Tibial nerve (tissue), 4 donors: ENCODE data around the gene MAP3K7CL. TPM values are rescaled to one million over a fixed set of nuclear protein-coding genes. Genes with fewer than 3 reads are reported as not detected.

Source experiments
- DNase-seq, 2 donors: peaks; one replicate each; pipeline ENCODE4 v3.0.0-alpha.2; 2019; ENCODE audit warnings: low spot score in 2 of 2
- H3K27ac ChIP-seq, 4 donors: fragments of 200-600 bp; sonication (generic) in 3 of 4; one replicate each; pipeline ENCODE4 v1.5.1; 2017 to 2019; ENCODE audit warnings: mild to moderate bottlenecking in 1 of 4
- H3K27me3 ChIP-seq, 2 donors: fragments of 200-600 bp; sonication (generic) in 1 of 2; one replicate each; pipeline versions ENCODE4 v1.5.1 to v1.6.0; 2017 to 2019
- H3K36me3 ChIP-seq, 3 donors: fragments of 200-600 bp; sonication (generic); one replicate each; pipeline ENCODE4 v1.5.1; 2018 to 2019
- H3K4me1 ChIP-seq, 4 donors: fragments of 200-600 bp; sonication (generic) in 3 of 4; one replicate each; pipeline ENCODE4 v1.5.1; 2017 to 2019
- H3K4me3 ChIP-seq, 4 donors: fragments of 200-600 bp; sonication (generic) in 3 of 4; one replicate each; pipeline ENCODE4 v1.5.1; 2017 to 2019; ENCODE audit warnings: mild to moderate bottlenecking in 1 of 4, moderate library complexity in 1 of 4
- H3K9me3 ChIP-seq, 4 donors: fragments of 200-600 bp; sonication (generic) in 3 of 4; one replicate each; pipeline ENCODE4 v1.5.1; 2017 to 2019
- EP300 ChIP-seq, 2 donors: sonication (generic); formaldehyde crosslinking; IDR thresholded peaks; one replicate each; pipeline ENCODE4 v1.6.1; 2017; ENCODE audit warnings: antibody characterized with exemption in 2 of 2, mild to moderate bottlenecking in 1 of 2
- POLR2A ChIP-seq, 2 donors: fragments of 450-650 bp; IDR thresholded peaks; one replicate each; pipeline ENCODE4 v1.6.1; 2017; ENCODE audit warnings: antibody characterized with exemption in 2 of 2, mild to moderate bottlenecking in 2 of 2, moderate library complexity in 2 of 2
- WGBS, 2 donors: methylation state at CpG; one replicate each; pipeline ENCODE4 v1.1.5; 2018; 5-methylcytosine and 5-hydroxymethylcytosine counted together
- total RNA-seq, 4 donors: library from RNA; depleted of rRNA; stranded (reverse); fragments of >200 nt; gene quantifications; one replicate each; pipeline ENCODE4 v1.1.0, GENCODE V29; 2016
- TF ChIP-seq, protein P1 (sequence below), 5 experiments: fragments of 200-600 bp in 3 of 5; fragments of 450-650 bp in 2 of 5; sonication (generic) in 3 of 5; IDR thresholded peaks; one replicate each; pipeline ENCODE4 v1.5.1; 2016 to 2019; ENCODE audit warnings: antibody characterized with exemption in 5 of 5, mild to moderate bottlenecking in 3 of 5, moderate library complexity in 2 of 5

The MAP3K7CL gene
- total RNA-seq, 4 donors from 2014 or later: 2.8 to 9.2 (median 5.4) TPM

DNA sequence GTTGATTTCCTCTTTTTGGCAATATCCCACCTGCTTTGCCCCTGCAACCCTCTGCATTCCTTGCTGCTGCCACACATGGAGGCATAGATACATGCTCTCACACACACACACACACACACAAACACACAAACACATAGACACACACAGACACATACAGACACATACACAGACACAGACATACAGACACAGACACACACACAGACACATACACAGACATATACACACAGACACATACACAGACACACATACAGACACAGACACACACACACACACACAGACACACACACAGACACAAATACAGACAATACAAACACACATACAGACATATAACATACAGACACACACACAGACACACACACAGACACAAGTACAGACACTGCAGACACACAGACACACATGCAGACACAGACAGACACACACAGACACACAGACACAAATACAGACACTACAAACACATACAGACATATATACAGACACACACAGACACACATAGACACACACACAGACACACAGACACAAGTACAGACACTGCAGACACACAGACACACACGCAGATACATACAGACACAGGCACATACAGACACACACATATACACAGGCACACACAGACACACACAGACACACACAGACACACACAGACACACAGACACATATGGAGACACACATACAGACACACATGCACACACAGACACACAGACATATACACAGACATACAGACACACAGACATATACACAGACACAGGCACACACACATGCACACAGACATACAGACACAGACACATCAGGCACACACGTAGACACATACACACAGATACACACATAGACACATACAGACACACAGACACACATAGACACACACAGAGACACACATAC, 83.3 kb downstream of the MAP3K7CL start:
- H3K9me3 ChIP-seq: no peaks in the 10 kb centered on the region
- no peak overlapping the region for H3K27ac ChIP-seq
- H3K4me1 ChIP-seq: peaks cover 0 to 14% (median 6%) of the 10 kb centered on the region in 4 donors
- WGBS, 2 donors: 93 to 94% methylated on average over 2 of the region's 2 CpGs
- no peak for DNase-seq
- H3K27me3 ChIP-seq: no peaks in the 10 kb centered on the region
- H3K36me3 ChIP-seq: no peaks in the 10 kb centered on the region
- no peak for TF ChIP-seq EP300 (IDR thresholded peaks at IDR 0.05)
- TF ChIP-seq POLR2A (IDR thresholded peaks at IDR 0.05): no peak
- TF ChIP-seq, protein P1, sequence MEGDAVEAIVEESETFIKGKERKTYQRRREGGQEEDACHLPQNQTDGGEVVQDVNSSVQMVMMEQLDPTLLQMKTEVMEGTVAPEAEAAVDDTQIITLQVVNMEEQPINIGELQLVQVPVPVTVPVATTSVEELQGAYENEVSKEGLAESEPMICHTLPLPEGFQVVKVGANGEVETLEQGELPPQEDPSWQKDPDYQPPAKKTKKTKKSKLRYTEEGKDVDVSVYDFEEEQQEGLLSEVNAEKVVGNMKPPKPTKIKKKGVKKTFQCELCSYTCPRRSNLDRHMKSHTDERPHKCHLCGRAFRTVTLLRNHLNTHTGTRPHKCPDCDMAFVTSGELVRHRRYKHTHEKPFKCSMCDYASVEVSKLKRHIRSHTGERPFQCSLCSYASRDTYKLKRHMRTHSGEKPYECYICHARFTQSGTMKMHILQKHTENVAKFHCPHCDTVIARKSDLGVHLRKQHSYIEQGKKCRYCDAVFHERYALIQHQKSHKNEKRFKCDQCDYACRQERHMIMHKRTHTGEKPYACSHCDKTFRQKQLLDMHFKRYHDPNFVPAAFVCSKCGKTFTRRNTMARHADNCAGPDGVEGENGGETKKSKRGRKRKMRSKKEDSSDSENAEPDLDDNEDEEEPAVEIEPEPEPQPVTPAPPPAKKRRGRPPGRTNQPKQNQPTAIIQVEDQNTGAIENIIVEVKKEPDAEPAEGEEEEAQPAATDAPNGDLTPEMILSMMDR (IDR thresholded peaks at IDR 0.05): no peak
- no peak overlapping the region for H3K4me3 ChIP-seq

DNA sequence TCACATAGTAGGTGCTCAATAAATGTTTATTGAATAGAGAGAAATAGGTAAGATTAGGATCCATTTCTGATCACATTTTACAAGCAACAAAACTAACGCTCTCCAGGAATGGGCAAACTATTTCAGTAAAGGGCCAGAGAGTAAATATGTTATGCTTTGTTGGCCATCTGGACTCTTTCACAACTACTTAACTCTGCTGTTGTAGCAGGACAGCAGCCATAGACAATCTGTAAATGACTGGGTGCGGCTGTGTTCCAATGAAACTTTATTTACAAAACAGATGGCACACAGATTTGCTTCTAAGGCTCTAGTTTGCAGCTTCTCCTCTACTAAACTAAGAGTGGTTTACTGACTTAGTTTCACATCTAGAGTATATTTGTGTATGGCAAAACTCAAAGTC, 85.3 kb downstream of the MAP3K7CL start:
- TF ChIP-seq POLR2A (IDR thresholded peaks at IDR 0.05): no peak
- H3K27ac ChIP-seq: no peak overlapping the region
- no peaks in the 10 kb centered on the region for H3K9me3 ChIP-seq
- H3K27me3 ChIP-seq: no peaks in the 10 kb centered on the region
- no peak overlapping the region for H3K4me3 ChIP-seq
- WGBS, 2 donors: 70 to 75% methylated on average over 2 of the region's 2 CpGs
- H3K36me3 ChIP-seq: no peaks in the 10 kb centered on the region
- no peak for DNase-seq
- no peaks in the 10 kb centered on the region for H3K4me1 ChIP-seq

DNA sequence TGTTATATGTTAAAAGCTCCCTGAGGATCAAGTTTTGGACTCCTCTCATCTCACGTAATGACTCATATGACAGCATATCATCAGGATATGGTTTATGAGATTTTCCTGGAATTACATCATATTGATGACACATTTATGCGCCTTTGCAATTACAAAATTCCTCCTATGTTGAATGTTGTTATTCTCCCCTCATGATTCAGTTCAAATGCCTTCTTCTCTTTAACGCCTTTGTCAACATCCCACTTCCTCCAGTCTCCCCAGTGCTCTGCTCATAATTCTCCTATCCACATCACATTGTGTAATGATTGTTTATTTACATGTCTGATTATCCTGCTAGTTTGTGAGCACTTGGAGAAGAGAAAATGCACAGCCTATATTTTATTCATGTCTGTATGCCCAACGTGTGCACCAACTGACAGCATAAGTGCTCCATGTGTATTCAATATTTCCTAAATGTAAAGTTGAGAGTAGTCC, 87.4 kb downstream of the MAP3K7CL start:
- TF ChIP-seq, protein P1 (IDR thresholded peaks at IDR 0.05): no peak
- peak in 1 of 2 donors; percentile 56 for TF ChIP-seq EP300 (IDR thresholded peaks at IDR 0.05)
- Histone ChIP-seq H3K4me1 (no peaks in the 10 kb centered on the region), H3K4me3 (no peak overlapping the region), H3K27me3 (no peaks in the 10 kb centered on the region), H3K27ac (peak overlapping the region in 1 of 4 donors; percentile 36), H3K36me3 (no peaks in the 10 kb centered on the region), H3K9me3 (no peaks in the 10 kb centered on the region)
- 21% methylated on average over 4 of the region's 4 CpGs for WGBS, 2 donors
- DNase-seq: no peak

DNA sequence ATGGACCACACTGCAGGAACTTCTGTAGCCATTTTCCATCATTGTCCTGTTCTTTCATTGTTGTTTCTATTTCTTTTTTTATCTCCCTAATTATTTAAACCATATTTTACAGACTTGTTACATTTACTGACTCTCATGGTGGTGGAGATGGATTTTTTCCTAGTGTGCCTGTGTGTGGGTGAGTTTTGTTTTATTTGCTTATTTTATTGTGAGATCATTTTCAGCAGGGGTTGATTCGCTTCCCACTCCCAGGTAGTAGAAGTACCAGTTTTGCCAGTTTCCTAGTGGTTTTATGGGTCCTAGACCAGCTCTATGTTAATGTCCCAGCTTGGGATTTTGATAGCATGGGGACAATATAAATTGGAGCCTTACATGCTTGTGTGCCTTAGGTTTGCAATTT, 88.3 kb downstream of the MAP3K7CL start:
- Histone ChIP-seq H3K4me3 (no peak overlapping the region), H3K27me3 (no peaks in the 10 kb centered on the region), H3K4me1 (no peaks in the 10 kb centered on the region), H3K27ac (no peak overlapping the region), H3K36me3 (no peaks in the 10 kb centered on the region), H3K9me3 (no peaks in the 10 kb centered on the region)
- no peak for DNase-seq
- WGBS, 2 donors: 97 to 100% methylated on average over 1 of the region's 1 CpG
- TF ChIP-seq POLR2A (IDR thresholded peaks at IDR 0.05) (no peak), EP300 (IDR thresholded peaks at IDR 0.05) (no peak)
- TF ChIP-seq, protein P1 (IDR thresholded peaks at IDR 0.05): no peak

DNA sequence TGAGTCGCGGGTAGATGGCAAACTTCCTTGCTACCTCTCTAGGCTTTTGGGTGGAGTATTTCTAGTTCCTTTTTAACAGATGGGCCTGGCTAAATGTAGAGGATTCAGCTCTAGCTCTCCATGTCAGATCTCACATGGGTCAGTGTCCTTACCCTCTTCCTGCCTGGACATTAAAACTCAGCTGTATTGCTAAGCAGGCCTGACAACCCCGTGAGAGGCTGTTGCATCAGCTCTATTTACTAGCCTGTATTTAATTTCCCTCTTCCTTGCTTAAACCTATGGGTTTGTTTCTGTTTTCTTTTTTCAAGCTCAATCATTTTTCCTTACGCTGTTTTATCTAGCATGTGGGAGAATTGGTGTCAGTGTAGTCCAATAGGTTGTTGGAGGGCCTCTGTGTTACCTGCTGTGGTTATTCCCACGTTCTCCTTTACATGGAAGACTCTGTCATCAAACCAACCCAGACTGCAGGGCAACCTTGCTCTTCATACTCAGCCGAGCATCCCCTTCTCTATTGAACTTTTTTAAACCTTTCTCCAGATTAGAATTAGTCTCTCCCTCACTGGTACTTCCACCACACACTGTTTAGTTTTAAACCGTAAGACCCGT, 88.8 kb downstream of the MAP3K7CL start:
- Histone ChIP-seq H3K36me3 (no peaks in the 10 kb centered on the region), H3K9me3 (no peaks in the 10 kb centered on the region), H3K27ac (no peak overlapping the region), H3K27me3 (no peaks in the 10 kb centered on the region), H3K4me3 (no peak overlapping the region), H3K4me1 (no peaks in the 10 kb centered on the region)
- peak in 1 of 2 donors; percentile 43 for DNase-seq
- TF ChIP-seq POLR2A (IDR thresholded peaks at IDR 0.05) (no peak), EP300 (IDR thresholded peaks at IDR 0.05) (peak in 1 of 2 donors; percentile 75)
- TF ChIP-seq, protein P1 (IDR thresholded peaks at IDR 0.05): no peak
- WGBS, 2 donors: 84 to 94% methylated on average over 8 of the region's 8 CpGs
